Left lung (tissue), 10 donors: ENCODE measurements around the gene POU3F2. TPM values are rescaled to one million over a fixed set of nuclear protein-coding genes. Genes with fewer than 3 reads are reported as not detected.

ENCODE experiments used
- ATAC-seq: fragments of 200-7000 bp; cut with Tn5 transposase; one replicate; pipeline ENCODE4 v1.9.1; 2020; ENCODE audit warnings: moderate library complexity
- DNase-seq, 4 donors: peaks; one replicate each; pipeline ENCODE4 v3.0.0-alpha.2; 2013 to 2020
- H3K27ac ChIP-seq, 2 donors: fragments of 200-600 bp; sonication (generic) in 1 of 2; one replicate each; pipeline versions ENCODE4 v1.5.0 to v1.8.0; 2020 to 2021
- H3K27me3 ChIP-seq, 2 donors: fragments of 200-600 bp; sonication (generic) in 1 of 2; one replicate each; pipeline versions ENCODE4 v1.5.0 to v1.8.0; 2020 to 2021
- H3K36me3 ChIP-seq, 2 donors: fragments of 200-600 bp; sonication (generic) in 1 of 2; one replicate each; pipeline versions ENCODE4 v1.5.0 to v1.8.0; 2020 to 2021
- H3K4me1 ChIP-seq, 2 donors: fragments of 200-600 bp; one replicate each; pipeline ENCODE4 v1.8.0; 2021
- H3K4me3 ChIP-seq, 2 donors: fragments of 200-600 bp; sonication (generic) in 1 of 2; one replicate each; pipeline versions ENCODE4 v1.5.0 to v1.8.0; 2020 to 2021; ENCODE audit warnings: mild to moderate bottlenecking in 1 of 2
- H3K9me3 ChIP-seq, 2 donors: fragments of 200-600 bp; sonication (generic) in 1 of 2; one replicate each; pipeline versions ENCODE4 v1.5.0 to v1.8.0; 2020 to 2021
- CTCF ChIP-seq, 2 donors: fragments of 200-600 bp; sonication (generic) in 1 of 2; IDR thresholded peaks; one replicate each; pipeline versions ENCODE4 v1.5.0 to v1.8.0; 2021; ENCODE audit warnings: antibody characterized with exemption in 2 of 2
- intact Hi-C, 2 donors: fragments of 100-400 bp; cut with DNase I; formaldehyde crosslinking; loops; one replicate each; pipeline versions ENCODE4 v1.11.2 to v1.14.2; 2022
- polyA plus RNA-seq, 6 donors: library from polyadenylated mRNA; unstranded; fragments of 120-200 nt; gene quantifications; one replicate each; pipeline ENCODE4 v1.2.1, GENCODE V29; 2013; ENCODE audit not compliant: insufficient read length in 6 of 6
- total RNA-seq, 2 donors: library from RNA; stranded (reverse); fragmentation: NEBNext Ultra II Directional; extraction: Animal tissue kit (Norgen Biotek cat#: 25700); gene quantifications; one replicate each; pipeline ENCODE4 v1.2.1, GENCODE V29; 2021
- donor health status: DM: no; HTN: yes; CAD: no.
- donor health status: DM: no; HTN: no; CAD: no.

POU3F2 gene
- total and polyA plus RNA-seq, 8 donors, result 0.03 to 0.10 (median 0.07) TPM; not detected in 4

GRCh38 chr6:98833307-98834059, 891 bp upstream of the POU3F2 start:
- DNase-seq (peak in 1 of 4 donors; percentile 72), ATAC-seq (peak; percentile 33)
- Histone ChIP-seq H3K4me3 (peak overlapping the region; percentile 46 to 49), H3K4me1 (peaks cover 12 to 49% of the 10 kb centered on the region in 2 donors), H3K27me3 (peaks cover 91 to 100% of the 10 kb centered on the region in 2 donors), H3K27ac (no peak overlapping the region), H3K9me3 (no peaks in the 10 kb centered on the region), H3K36me3 (no peaks in the 10 kb centered on the region)
- no peak for TF ChIP-seq CTCF (IDR thresholded peaks at IDR 0.05)
- intact Hi-C loops, result no loop called here

DNA sequence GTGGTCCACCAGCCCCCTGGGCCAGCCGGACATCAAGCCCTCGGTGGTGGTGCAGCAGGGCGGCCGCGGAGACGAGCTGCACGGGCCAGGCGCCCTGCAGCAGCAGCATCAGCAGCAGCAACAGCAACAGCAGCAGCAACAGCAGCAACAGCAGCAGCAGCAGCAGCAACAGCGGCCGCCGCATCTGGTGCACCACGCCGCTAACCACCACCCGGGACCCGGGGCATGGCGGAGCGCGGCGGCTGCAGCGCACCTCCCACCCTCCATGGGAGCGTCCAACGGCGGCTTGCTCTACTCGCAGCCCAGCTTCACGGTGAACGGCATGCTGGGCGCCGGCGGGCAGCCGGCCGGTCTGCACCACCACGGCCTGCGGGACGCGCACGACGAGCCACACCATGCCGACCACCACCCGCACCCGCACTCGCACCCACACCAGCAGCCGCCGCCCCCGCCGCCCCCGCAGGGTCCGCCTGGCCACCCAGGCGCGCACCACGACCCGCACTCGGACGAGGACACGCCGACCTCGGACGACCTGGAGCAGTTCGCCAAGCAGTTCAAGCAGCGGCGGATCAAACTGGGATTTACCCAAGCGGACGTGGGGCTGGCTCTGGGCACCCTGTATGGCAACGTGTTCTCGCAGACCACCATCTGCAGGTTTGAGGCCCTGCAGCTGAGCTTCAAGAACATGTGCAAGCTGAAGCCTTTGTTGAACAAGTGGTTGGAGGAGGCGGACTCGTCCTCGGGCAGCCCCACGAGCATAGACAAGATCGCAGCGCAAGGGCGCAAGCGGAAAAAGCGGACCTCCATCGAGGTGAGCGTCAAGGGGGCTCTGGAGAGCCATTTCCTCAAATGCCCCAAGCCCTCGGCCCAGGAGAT, 1.0 kb downstream of the POU3F2 start:
- DNase-seq (peak in 1 of 4 donors; percentile 52), ATAC-seq (no peak)
- Histone ChIP-seq H3K9me3 (no peaks in the 10 kb centered on the region), H3K4me3 (peak overlapping the region in 1 of 2 donors; percentile 49), H3K4me1 (peaks cover 12 to 49% of the 10 kb centered on the region in 2 donors), H3K36me3 (no peaks in the 10 kb centered on the region), H3K27me3 (peaks cover 91 to 100% of the 10 kb centered on the region in 2 donors), H3K27ac (no peak overlapping the region)
- intact Hi-C loops, result no loop called here
- no peak for TF ChIP-seq CTCF (IDR thresholded peaks at IDR 0.05)

- DNase-seq (no peak), ATAC-seq (no peak)
- Histone ChIP-seq H3K36me3 (no peaks in the 10 kb centered on the region), H3K9me3 (no peaks in the 10 kb centered on the region), H3K4me1 (peaks cover 12 to 44% of the 10 kb centered on the region in 2 donors), H3K27ac (no peak overlapping the region), H3K27me3 (peaks cover 91 to 100% of the 10 kb centered on the region in 2 donors), H3K4me3 (no peak overlapping the region)
- intact Hi-C loops, result no loop called here
- TF ChIP-seq CTCF (IDR thresholded peaks at IDR 0.05), result no peak
These were observed 1.9 kb downstream of the POU3F2 start for GRCh38 chr6:98836025-98836961.

DNA sequence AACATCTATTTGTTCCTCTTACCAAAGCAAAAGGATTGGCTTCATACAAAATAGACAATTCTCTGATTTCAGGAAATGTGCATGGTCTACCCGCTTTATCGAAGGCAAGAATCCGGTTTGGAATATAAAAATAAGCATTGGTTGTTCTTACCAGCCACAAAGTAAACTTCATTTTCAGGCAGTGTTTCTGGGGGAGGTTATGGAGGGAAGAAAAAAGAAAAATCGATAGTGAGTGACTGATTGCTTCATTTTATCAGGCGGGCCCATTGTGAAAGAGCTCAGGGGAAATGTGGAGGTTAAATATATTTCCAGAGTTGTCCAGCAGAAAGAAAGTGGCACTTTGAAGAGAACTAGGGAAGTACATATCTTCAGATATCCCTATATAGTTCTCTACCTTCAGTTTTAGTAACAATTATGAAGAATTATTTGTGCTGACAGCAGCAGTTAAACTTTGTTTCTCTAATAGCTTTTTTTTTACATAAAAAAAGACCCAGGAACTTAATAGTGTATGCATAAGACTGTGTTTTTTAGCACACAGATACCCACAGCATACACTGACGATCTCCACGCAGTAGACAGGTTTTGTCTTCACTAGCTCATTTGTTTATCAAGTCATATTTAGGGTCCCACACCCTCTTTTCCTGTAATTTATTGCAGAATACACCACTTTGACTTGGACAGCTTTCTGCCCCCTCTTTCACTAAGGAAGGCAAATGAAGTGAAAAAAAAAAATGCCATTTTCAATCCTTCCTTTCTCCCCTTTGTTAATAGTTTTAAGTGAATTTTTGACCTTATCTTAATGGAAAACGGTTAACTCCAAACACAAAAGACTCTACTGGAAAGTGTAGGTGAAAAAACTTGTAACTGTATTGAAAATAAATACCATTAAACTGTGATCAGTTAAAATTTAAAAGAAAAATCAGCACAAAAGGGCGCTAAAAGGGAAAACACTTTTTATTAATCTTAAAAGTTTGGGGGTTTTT, 2.9 kb downstream of the POU3F2 start:
- ATAC-seq (no peak), DNase-seq (no peak)
- intact Hi-C loops, result no loop called here

More for the DNA sequence above, 2.9 kb downstream of the POU3F2 start:
- H3K9me3 ChIP-seq, result no peaks in the 10 kb centered on the region
- no peak for TF ChIP-seq CTCF (IDR thresholded peaks at IDR 0.05)
- peaks cover 6 to 35% of the 10 kb centered on the region in 2 donors for H3K4me1 ChIP-seq
- no peaks in the 10 kb centered on the region for H3K36me3 ChIP-seq
- peaks cover 91 to 100% of the 10 kb centered on the region in 2 donors for H3K27me3 ChIP-seq
- H3K27ac ChIP-seq, result no peak overlapping the region
- H3K4me3 ChIP-seq, result no peak overlapping the region
